Activated T-cell treated with anti-CD3 and anti-CD28 coated beads, Interleukin-2, amount 50 U/mL, for 24 hours (primary cell): ENCODE results near the gene CD46.
"Not testable (repeated sequence)": the region's sequence is repeated elsewhere in the genome, so short reads cannot be mapped to it uniquely, and the experiment has no call there.

ENCODE experiments used
- DNase-seq: peaks from one replicate; pipeline ENCODE4 v3.0.0-alpha.2; 2020
- H3K27ac Mint-ChIP-seq: 2 replicates; pipeline ENCODE4 v1.8.0; 2020; ENCODE audit warnings: mild to moderate bottlenecking, mixed read lengths
- H3K27me3 Mint-ChIP-seq: 2 replicates; pipeline ENCODE4 v1.8.0; 2020; ENCODE audit warnings: mixed read lengths
- H3K36me3 Mint-ChIP-seq: 2 replicates; pipeline ENCODE4 v1.8.0; 2020; ENCODE audit warnings: low read depth, mixed read lengths
- H3K4me1 Mint-ChIP-seq: 2 replicates; pipeline ENCODE4 v1.8.0; 2020; ENCODE audit warnings: low read depth, mixed read lengths
- H3K4me3 Mint-ChIP-seq: 2 replicates; pipeline ENCODE4 v1.8.0; 2020; ENCODE audit warnings: mild to moderate bottlenecking, moderate library complexity, mixed read lengths
- H3K9me3 Mint-ChIP-seq: 2 replicates; pipeline ENCODE4 v1.8.0; 2020; ENCODE audit warnings: mixed read lengths

The CD46 gene

DNA sequence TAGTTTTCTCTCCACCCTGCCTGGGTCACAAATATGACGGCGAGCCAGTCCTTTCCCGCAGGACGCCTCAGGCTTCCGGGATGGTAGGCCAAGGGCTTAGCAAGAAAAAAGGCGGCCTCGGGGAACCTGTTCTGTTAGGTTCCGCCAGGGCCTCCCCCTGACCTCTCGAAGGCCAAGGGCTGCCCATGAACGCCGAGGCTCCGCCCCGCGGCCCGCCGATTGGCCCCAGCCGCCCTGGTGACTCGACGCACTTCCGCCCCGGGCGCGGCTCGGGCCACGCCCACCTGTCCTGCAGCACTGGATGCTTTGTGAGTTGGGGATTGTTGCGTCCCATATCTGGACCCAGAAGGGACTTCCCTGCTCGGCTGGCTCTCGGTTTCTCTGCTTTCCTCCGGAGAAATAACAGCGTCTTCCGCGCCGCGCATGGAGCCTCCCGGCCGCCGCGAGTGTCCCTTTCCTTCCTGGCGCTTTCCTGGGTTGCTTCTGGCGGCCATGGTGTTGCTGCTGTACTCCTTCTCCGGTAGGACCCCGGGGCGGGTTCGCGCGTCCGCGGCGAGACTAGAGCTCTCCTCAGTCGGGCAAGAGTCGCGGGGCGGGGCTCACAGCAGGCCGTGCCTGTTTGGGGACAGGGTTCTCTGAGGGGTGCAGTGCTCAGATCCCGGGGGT is at the start of gene CD46:
Gene CD46 (plus strand): TSS at position 265 of the 666 bp plus-strand sequence. CDS start 159 bp downstream, at position 424.
- Mint-ChIP-seq H3K36me3 (peaks cover 27% of the 10 kb centered on the region), H3K4me3 (peak within 1 kb of the TSS; percentile 99), H3K27ac (peak within 1 kb of the TSS; percentile 99), H3K9me3 (no peaks in the 10 kb centered on the region), H3K27me3 (no peaks in the 10 kb centered on the region), H3K4me1 (peaks cover 68% of the 10 kb centered on the region)
- DNase-seq: peak; percentile 94

GRCh38 chr1:207702317-207702716 is 49.5 kb upstream of the CD46 start:
- Mint-ChIP-seq H3K36me3 (no peaks in the 10 kb centered on the region), H3K27ac (no peak overlapping the region), H3K9me3 (no peaks in the 10 kb centered on the region), H3K27me3 (peaks cover 9% of the 10 kb centered on the region), H3K4me1 (no peaks in the 10 kb centered on the region), H3K4me3 (no peak overlapping the region)
- DNase-seq: no peak

GRCh38 chr1:207703712-207704111 is 48.1 kb upstream of the CD46 start:
- Mint-ChIP-seq H3K9me3 (no peaks in the 10 kb centered on the region), H3K27me3 (peaks cover 5% of the 10 kb centered on the region), H3K36me3 (no peaks in the 10 kb centered on the region), H3K4me3 (no peak overlapping the region), H3K4me1 (no peaks in the 10 kb centered on the region), H3K27ac (no peak overlapping the region)
- no peak for DNase-seq

DNA sequence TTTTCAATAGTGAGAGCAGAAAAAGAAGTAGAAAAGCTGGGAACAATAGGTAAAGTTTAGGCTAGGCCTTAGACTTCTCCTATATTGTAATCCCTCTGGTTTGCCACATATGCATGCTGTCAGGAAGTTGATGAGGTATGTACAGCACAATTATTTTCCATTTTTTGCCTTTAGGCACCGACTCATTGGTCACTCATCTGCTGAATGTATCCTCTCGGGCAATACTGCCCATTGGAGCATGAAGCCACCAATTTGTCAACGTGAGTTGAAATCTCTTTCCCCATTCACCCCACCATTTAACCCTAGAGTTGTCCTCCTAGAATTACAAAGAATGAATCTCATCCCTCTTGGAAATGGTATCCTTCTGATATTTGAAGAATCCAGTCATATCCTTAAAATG is 43.9 kb upstream of the CD46 start:
- H3K36me3 Mint-ChIP-seq, H3K4me3 Mint-ChIP-seq, H3K27ac Mint-ChIP-seq, H3K9me3 Mint-ChIP-seq, H3K4me1 Mint-ChIP-seq, DNase-seq, H3K27me3 Mint-ChIP-seq: not testable (repeated sequence)

DNA sequence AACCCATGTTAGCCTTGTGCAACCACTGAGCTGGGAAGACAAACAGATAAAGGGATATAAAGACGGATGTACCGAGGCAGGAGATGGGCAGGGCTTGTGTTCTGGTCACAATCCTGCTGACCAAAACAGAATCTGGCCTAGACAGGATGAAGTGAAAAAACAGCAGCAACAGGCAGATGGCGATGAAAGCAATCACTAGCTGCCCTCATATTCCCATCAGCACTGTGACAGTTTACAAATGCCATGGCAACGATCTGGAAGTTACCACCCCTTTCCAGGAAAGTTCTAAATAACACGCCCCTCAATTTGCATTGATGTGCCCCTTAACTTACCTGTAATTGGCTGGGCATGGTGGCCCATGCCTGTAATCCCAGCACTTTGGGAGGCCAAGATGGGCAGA is 40.6 kb upstream of the CD46 start:
- Mint-ChIP-seq H3K36me3 (no peaks in the 10 kb centered on the region), H3K4me1 (no peaks in the 10 kb centered on the region), H3K9me3 (no peaks in the 10 kb centered on the region), H3K27ac (no peak overlapping the region), H3K27me3 (no peaks in the 10 kb centered on the region), H3K4me3 (no peak overlapping the region)
- no peak for DNase-seq

GRCh38 chr1:207712701-207713100 is 39.2 kb upstream of the CD46 start:
- not testable (repeated sequence) for H3K27me3 Mint-ChIP-seq, H3K4me3 Mint-ChIP-seq, DNase-seq, H3K36me3 Mint-ChIP-seq, H3K4me1 Mint-ChIP-seq, H3K9me3 Mint-ChIP-seq, H3K27ac Mint-ChIP-seq

DNA sequence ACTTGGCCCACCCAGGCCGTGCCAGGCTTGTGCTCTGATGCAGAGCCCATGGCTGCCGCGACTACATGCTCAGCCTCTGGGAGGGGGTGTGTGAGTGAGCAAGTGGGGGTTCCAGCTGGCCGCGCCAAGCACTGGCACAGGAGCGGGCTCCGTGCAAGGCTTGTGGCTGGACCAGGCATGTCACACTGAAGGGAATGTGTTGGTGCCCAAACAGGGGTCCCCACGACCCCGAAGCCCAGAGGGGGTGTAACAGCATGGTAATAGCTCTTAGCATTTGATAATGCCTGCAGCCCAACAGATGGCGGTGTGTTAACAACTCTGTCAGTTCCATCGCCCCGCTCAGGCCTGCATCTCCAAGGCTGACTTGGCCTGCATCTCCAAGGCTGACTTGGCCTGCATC is 38.3 kb upstream of the CD46 start:
- no peak overlapping the region for H3K4me3 Mint-ChIP-seq
- no peaks in the 10 kb centered on the region for H3K27me3 Mint-ChIP-seq
- H3K4me1 Mint-ChIP-seq: no peaks in the 10 kb centered on the region
- no peaks in the 10 kb centered on the region for H3K36me3 Mint-ChIP-seq
- H3K27ac Mint-ChIP-seq: no peak overlapping the region
- no peaks in the 10 kb centered on the region for H3K9me3 Mint-ChIP-seq
- no peak for DNase-seq

DNA sequence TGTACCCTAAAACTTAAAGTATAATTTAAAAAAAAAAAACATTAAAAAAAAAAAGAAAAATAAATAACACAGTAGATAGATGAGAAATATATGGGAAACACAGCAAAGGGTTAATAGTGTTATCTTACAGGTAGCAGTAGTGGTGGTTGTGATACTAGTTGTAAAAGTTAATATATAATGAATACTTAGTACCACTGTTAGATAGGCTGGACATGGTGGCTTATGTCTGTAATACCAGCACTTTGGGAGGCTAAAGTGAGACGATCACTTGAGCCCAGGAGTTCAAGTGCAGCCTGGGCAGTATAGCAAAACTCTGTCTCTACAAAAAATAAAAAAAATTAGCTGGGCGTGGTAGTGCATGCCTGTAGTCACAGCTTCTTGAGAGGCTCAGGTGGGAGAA is 32.6 kb upstream of the CD46 start:
- Mint-ChIP-seq H3K4me3 (no peak overlapping the region), H3K9me3 (peaks cover 3% of the 10 kb centered on the region), H3K36me3 (no peaks in the 10 kb centered on the region), H3K27ac (no peak overlapping the region), H3K4me1 (no peaks in the 10 kb centered on the region), H3K27me3 (no peaks in the 10 kb centered on the region)
- no peak for DNase-seq

DNA sequence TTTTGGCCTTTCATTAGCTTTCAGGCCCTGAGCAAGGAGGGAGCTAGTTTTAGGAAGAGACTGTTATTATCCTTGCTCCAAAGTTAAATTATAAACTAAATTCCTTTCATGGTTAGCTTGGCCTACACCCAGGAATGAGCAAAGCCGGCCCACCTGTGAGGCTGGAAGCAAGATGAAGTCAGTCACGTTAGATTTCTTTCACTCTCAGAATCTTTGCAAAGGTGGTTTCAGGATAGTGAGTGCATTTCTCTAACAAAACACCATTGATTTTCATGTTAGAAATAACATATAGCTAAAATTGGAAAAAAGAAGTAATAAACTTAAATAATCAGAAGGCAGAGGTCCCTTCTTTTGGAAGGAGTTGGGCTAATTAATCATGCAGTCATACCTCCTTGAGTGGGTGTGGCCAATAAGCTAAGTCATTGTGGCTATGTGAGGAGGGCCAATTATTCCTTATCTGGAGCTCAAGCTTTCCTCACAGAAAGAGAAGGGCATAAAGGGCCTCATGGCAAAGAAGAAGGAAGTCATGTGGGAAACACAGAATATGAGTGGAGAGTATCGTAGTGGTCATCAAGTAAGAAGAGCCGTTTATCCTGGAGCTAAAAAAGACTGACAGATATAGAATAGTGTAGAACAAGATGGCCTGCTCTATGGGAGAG is 23.5 kb upstream of the CD46 start:
- H3K4me1 Mint-ChIP-seq, H3K27me3 Mint-ChIP-seq, H3K36me3 Mint-ChIP-seq, H3K27ac Mint-ChIP-seq, H3K9me3 Mint-ChIP-seq, H3K4me3 Mint-ChIP-seq, DNase-seq: not testable (repeated sequence)

DNA sequence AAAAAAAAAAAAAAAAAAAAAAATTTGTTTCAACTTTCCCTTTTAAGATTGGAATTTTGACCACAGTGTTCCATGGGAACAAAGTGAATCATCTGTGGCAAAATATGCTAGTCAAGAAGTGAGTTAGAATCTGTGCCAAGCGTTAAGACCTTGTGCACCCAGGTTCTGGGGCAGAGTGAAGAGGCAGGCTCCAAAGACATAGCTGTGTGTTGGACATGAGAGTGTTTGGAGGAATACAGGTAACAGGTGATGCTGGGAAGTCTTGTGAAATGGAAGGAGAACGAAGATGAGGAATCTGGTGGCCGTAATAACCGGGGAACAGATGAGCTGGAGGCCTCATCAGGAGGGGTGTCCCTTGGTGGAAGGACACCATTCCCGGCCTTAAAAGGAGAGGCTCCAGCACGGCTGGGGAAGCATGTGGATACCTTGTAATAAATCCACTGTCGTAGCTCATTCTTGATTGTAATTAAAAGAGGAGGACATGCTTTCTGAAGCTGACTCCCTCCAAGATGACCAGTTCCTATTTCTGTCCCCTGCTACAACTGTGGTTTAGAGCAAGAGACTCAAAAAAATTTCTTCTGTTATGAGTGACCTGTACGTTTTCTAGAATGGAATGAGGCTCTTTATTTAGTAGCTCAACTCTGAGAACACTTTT is 14.2 kb upstream of the CD46 start:
- not testable (repeated sequence) for H3K9me3 Mint-ChIP-seq, H3K27me3 Mint-ChIP-seq, DNase-seq, H3K27ac Mint-ChIP-seq, H3K36me3 Mint-ChIP-seq, H3K4me3 Mint-ChIP-seq
- peaks cover 10% of the 10 kb centered on the region for H3K4me1 Mint-ChIP-seq

DNA sequence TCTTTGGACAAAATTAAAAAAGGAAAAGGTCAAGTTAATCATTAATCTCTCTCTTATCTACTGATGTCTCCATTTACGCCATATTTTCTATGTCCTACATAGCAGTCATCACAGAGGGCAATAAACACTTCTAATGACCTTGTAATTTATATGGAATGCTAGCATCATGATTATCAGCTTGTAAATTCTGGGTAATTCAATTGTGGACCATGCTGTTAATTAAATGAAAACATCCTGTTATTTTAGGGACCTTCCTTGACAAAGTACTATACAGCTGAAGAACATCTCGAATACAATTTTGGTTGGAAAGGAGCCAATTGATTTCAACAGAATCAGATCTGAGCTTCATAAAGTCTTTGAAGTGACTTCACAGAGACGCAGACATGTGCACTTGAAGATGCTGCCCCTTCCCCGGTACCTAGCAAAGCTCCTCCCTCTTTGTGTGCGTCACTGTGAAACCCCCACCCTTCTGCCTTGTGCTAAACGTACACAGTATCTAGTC is 13.6 kb upstream of the CD46 start:
- DNase-seq, H3K4me3 Mint-ChIP-seq, H3K27me3 Mint-ChIP-seq, H3K9me3 Mint-ChIP-seq, H3K27ac Mint-ChIP-seq, H3K36me3 Mint-ChIP-seq: not testable (repeated sequence)
- peaks cover 10% of the 10 kb centered on the region for H3K4me1 Mint-ChIP-seq

- Mint-ChIP-seq H3K36me3 (no peaks in the 10 kb centered on the region), H3K4me3 (no peak overlapping the region), H3K27me3 (no peaks in the 10 kb centered on the region), H3K4me1 (peaks cover 10% of the 10 kb centered on the region), H3K27ac (no peak overlapping the region), H3K9me3 (no peaks in the 10 kb centered on the region)
- no peak for DNase-seq
Measured at GRCh38 chr1:207740207-207740606, 11.6 kb upstream of the CD46 start.

DNA sequence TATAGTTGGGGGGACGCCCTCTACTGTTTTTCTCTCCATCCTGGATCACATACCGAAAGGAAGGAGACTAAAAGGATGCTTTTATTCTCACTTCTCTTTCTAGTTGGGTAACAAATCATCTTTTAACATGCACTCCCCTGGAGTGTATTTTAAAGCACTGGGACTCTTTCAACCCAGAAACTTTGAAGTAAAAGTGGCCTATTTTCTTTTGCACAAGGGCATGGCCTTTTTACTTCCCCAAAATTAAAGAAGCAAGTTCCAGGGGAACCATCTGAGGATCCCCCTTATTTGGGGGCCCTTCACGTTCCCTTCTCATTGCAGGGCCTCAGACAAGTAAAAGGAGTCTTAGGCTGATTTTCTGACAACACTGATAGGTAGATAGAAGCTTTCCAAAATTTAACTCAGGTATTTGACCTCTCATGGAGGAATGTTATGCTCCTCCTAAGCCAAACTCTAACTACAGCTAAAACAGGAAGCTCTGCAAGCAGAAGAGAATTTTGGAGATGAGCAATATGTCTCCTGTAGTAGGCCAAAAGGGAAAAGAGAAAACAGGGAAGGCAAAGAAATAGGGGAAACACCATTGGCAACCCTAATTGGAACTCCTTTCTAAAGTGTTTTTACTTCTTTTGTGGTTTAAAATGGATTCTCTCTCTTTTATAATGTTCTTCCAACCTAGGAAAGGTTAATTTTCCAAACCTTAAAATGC is 8.9 kb upstream of the CD46 start:
- no peak for DNase-seq
- no peaks in the 10 kb centered on the region for H3K9me3 Mint-ChIP-seq
- no peaks in the 10 kb centered on the region for H3K36me3 Mint-ChIP-seq
- no peaks in the 10 kb centered on the region for H3K27me3 Mint-ChIP-seq
- H3K4me3 Mint-ChIP-seq: no peak overlapping the region
- peaks cover 6% of the 10 kb centered on the region for H3K4me1 Mint-ChIP-seq
- H3K27ac Mint-ChIP-seq: no peak overlapping the region

DNA sequence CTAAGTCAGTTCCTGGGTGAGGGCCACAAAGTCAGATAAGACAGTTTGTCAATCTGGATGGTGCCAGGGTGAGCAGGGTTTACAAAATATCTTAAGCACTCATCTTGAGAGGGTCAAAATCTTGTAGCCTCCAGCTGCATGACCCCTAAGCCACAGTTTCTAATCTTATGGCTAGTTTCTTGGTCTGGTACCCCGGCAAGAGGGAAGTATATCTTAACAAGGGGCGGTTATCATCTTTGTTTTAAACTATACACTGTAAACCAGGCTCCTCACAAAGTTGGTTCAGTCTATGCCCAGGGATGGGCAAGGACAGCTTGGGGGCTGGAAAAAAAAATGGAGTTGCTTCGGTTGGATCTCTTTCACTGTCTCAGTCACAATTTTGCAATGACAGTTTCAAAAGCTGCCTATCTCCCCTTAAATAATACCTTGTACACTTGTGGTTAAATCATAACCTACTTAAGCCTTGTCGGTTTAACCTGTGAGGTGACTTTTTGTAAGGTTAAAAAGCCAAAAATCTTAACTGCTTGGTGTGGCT is 7.8 kb upstream of the CD46 start:
- Mint-ChIP-seq H3K4me3 (no peak overlapping the region), H3K27me3 (no peaks in the 10 kb centered on the region), H3K27ac (no peak overlapping the region), H3K36me3 (no peaks in the 10 kb centered on the region), H3K4me1 (peaks cover 5% of the 10 kb centered on the region), H3K9me3 (no peaks in the 10 kb centered on the region)
- DNase-seq: no peak
